GM19395 (cell line): Measurements from ENCODE around the gene PA2G4.
"Not testable (repeated sequence)": the region's sequence is repeated elsewhere in the genome, so short reads cannot be mapped to it uniquely, and the experiment has no call there.

Source experiments
- ATAC-seq: cut with Tn5 transposase; IDR thresholded peaks from one replicate; pipeline ENCODE4 v1.9.1; 2021; ENCODE audit warnings: mild to moderate bottlenecking, moderate library complexity; ENCODE audit not compliant: unreplicated experiment

Gene PA2G4

DNA sequence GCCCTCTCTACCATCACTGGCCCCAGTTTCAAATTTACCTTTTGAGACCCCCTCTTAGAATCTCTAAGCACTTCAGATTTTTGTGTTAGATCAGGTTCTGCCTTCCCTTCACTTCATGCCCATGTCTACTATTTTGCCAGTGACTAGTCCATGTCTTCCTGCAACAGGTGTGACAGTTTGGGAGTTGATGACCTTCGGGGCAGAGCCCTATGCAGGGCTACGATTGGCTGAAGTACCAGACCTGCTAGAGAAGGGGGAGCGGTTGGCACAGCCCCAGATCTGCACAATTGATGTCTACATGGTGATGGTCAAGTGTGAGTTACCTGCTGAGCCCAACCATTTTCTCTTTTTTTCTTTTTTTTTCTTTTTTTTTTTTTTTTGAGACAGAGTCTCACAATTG lies 5.8 kb upstream of the PA2G4 start:
- ATAC-seq: no peak

DNA sequence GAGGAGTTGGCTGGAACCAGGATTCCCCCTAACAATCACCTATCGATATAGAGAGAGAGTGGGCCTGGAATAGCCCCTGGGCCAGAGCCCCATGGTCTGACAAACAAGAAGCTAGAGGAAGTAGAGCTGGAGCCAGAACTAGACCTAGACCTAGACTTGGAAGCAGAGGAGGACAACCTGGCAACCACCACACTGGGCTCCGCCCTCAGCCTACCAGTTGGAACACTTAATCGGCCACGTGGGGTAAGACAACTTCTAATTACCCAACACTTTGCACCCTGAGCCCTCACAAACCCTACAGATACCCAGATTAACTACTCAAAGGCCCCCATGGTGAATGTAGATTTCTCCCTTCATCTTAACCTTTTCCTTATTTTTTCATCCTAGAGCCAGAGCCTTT lies 4.6 kb upstream of the PA2G4 start:
- no peak for ATAC-seq

DNA sequence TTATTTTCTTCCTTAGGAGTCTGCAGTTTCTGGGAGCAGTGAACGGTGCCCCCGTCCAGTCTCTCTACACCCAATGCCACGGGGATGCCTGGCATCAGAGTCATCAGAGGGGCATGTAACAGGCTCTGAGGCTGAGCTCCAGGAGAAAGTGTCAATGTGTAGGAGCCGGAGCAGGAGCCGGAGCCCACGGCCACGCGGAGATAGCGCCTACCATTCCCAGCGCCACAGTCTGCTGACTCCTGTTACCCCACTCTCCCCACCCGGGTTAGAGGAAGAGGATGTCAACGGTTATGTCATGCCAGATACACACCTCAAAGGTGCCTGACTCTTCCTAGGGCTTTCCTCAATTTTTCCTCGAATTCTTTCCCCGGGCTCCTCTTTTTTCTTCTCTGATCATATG lies 3.3 kb upstream of the PA2G4 start:
- ATAC-seq: no peak

DNA sequence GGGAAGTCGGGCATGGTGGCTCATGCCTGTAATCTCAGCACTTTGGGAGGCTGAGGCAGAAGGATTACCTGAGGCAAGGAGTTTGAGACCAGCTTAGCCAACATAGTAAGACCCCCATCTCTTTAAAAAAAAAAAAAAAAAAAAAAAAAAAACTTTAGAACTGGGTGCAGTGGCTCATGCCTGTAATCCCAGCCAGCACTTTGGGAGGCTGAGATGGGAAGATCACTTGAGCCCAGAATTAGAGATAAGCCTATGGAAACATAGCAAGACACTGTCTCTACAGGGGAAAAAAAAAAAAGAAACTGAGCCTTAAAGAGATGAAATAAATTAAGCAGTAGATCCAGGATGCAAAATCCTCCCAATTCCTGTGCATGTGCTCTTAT lies 1.7 kb upstream of the PA2G4 start:
- no peak for ATAC-seq

DNA sequence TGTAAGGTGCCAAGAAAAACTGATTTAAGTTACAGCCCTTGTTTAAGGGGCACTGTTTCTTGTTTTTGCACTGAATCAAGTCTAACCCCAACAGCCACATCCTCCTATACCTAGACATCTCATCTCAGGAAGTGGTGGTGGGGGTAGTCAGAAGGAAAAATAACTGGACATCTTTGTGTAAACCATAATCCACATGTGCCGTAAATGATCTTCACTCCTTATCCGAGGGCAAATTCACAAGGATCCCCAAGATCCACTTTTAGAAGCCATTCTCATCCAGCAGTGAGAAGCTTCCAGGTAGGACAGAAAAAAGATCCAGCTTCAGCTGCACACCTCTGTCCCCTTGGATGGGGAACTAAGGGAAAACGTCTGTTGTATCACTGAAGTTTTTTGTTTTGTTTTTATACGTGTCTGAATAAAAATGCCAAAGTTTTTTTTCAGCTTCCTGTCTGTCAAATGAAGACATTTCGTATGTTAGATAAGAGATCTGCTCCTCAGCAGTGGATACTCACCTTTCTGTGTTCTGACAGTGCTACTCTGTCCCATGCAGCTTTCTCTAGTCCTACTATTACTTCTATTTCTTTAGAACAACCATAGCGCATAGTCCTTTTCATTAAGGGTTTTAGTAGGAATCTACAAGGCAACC lies 1.2 kb upstream of the PA2G4 start:
- ATAC-seq: no peak

DNA sequence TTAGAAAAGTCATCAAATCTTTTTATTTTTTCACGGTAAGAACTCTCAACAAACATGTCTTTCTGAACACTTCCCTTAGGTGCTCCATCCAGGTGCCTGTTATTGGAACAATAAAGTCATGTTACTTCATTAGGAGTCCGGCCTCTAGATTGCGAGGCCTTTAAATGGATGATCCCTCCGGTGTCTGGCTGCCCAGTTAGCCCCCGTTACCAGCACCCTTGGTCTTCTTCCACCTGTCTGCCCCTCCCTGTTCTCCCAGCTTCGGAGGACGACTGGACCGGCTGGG lies 593 bp upstream of the PA2G4 start:
- no peak for ATAC-seq

DNA sequence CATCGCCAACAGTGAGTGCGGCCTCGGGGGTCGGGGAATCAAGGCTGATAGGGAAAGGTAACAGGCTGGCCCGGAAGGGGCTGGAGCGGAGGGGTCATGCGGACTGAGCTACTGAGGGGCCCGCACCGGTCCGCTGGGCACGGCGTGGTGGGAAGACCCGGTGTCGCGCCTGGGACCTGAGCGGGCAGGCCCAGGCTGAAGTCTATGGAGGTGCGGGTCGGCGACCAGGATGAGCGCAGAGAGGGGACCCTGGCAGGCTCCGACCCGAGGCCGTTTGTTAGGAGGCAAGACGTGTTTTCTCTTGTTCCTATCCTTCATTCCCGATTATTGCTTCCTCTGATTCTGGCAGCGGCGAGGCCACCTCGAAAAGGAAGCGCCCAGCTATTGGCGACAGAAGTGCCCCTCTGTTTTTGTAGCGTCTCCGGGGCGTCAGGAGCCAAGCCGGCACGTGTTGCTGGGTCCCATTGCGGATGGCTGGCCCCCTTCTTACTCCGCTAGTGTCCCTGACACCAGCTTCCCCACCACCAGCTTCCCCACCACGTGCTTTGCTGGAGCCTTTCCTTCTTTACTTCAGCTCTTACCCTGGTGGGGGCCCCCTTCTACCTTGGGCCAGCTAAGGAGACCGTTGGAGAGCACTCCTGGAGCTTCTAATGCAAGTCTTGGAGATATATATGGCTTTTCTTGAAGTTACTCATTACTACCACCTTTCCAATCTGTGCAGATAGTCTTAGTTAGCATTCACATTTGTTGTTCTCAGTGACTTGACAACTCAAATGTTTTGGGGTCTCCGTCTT lies 653 bp downstream of the PA2G4 start:
- peak; percentile 24 for ATAC-seq

DNA sequence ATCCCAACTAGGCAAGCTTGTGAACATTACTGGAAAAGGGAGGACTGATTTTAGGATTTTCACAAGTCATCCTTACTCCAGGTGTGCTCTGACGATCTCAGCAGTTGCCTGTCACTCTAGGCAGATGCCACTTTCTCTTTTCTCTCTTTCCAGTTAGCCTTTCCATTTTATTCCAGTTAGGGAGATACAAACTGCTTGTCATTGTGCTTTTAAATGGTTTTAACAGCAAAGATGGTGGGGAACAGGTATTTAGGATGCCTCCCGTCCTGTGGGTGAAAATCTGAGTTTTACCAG lies 1.2 kb downstream of the PA2G4 start:
- no peak for ATAC-seq

DNA sequence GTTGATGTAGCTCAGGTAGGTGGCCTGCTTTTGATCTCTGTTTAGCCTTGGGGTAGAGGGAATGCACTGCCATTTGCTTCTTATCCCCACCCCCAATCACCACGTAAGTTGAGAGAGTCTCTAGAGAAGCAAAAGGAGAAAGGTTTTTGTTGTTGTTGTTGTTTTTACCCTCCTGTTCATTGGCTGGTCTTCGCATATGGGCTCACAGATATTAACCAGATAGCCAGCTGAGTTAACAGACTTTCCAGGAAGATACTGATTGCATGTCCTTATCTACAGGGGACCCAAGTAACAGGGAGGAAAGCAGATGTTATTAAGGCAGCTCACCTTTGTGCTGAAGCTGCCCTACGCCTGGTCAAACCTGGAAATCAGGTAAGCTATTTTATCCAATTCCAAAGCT lies 2.9 kb downstream of the PA2G4 start:
- ATAC-seq: no peak

DNA sequence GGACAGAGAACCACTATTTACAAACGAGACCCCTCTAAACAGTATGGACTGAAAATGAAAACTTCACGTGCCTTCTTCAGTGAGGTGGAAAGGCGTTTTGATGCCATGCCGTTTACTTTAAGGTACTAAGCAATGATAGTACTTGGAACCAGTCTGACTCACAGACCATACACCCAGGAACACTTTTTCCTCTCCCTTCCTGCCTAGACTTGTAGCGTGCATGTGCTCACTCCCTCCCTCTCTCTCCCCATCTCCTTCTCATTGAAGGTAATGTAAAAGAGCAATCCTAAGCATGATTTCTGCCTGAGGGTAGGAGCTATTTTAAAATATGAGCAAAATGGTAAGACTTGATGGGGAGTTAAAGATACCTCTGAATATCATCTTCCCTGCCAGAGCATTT lies 6.2 kb downstream of the PA2G4 start:
- ATAC-seq: no peak

DNA sequence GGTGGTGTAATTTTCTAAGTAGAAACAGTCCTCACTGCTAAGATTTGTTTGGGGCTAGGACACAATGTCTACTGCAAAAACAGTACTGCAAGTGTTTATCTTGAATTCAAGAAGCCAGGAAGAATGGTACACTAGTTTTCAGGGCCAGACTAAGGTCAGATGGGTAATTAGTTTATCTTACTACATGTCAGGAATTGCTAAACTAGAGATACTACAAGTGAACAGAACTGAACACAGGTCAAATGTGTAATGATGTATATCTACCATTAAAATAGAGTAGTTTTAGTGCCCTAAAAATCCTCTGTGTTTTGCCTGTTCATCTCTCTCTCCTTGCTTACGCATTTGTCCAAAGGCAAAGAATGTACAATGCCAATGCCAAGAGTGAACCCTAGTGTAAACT lies 9.7 kb downstream of the PA2G4 start:
- no peak for ATAC-seq

DNA sequence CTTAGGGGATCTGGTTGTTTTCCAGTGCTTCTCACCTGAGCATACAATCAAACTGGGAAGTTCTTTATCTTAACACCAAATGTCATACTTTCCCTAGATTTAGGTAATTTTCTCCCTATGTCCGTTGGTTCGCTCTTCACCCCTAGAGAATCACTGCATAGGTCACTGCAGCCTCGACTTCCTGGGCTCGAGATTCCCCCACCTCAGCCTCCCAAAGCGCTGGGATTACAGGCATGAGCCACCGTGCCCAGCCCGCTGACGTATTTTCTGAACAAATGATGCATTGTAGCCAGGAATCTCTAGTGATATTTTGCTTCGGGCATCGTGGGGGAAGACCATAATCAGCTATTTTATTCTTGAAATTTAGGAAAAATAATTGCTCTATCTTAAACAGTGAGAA lies 11.0 kb downstream of the PA2G4 start:
- no peak for ATAC-seq

DNA sequence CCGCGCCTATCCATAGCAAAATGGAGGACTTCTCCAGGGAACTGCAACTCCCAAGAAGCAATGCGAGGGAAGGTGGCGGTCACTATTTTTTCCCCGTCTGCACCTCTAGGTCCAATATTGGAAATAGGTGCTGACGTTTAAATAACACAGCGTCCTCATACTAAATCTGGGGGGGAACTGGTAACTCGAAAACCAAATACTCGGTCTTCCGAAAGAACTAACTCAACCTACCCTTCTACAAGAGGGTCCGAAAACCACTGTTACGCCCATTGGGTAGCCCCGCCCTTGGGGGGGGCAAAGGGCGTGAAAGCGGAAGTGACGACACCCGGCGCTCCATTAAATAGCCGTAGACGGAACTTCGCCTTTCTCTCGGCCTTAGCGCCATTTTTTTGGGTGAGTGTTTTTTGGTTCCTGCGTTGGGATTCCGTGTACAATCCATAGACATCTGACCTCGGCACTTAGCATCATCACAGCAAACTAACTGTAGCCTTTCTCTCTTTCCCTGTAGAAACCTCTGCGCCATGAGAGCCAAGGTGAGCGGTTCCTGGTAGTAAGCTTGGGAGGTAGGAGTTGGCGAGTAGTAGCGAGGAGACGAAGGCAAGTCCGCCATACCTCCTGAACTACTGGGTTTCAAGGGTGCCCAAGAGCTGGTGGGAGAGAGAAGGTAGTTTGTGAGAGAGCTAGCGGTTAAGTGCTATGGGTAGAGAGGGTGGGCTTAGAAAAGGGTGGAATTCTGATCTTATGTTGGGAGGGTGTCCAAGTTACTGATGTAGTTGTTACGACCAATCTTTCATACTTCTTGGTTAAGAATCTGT lies 12.1 kb downstream of the PA2G4 start, which contains the start of gene RPL41:
Gene RPL41, plus strand, starts transcription at position 367 of the 815 bp plus-strand sequence.
- ATAC-seq: peak; percentile 56

DNA sequence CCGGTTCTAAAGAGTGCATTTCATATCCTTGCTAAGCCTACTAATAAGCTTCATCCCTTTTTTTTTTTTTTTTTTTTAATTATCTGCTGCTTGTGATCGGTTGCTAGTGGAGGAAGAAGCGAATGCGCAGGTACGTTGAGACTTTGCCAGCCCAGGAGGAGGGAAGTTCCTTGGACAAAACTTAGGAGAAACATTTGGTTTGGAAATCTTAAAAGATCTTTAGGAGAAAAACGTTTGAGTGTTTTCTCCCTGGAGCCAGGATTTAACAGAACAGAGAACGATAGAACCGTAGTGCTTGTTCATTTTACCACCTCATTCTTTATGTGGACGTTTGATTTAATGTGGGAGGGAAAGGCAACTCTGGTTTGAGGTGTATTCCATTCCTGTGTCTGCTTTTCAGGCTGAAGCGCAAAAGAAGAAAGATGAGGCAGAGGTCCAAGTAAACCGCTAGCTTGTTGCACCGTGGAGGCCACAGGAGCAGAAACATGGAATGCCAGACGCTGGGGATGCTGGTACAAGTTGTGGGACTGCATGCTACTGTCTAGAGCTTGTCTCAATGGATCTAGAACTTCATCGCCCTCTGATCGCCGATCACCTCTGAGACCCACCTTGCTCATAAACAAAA lies 12.8 kb downstream of the PA2G4 start:
- not testable (repeated sequence) for ATAC-seq

DNA sequence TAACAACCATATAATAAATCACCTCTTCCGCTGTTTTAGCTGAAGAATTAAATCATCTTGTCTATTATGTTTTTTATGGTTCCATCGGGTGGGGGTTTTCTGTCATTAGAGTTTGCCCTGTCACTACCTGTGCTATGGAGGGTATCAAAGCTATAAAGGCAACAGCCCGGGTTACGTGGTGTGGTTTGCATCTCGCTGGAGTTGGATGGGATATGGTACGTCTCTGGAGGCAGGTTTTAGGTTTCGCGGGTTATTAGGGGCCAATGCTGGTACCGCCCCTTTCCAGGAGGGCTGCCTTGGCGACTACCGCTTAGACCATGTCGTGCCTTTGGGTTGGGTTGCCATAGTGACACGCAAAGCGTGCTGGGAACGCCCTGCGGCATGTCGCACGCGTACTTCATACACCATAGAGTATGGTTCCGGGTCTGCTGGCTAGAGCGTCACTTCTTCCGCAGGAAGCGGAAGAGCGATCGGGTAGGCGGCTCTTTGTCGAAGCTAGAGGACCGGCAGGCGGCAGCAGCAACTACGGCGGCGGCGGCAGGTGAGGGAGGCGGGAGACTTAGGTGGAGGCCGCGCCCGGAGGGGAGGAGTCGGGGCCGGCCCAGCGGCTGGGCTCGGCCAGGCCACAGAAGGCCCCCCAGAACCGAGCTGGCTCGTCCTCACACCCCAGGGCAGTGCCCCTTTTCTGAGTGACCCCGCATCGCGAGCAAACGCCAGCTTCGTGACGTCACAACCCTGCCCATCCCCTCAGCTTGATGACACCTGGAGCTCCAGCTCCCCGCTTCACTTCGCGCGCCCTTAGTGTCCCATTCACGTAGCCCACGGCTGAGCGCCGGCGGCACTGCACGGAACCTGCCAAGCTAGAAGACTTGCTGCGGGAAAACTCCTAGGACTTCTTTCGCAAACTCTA lies 13.7 kb downstream of the PA2G4 start, which contains the start of gene ZC3H10:
Gene ZC3H10, plus strand, starts transcription at position 489 of the 910 bp plus-strand sequence. CDS start 2,297 bp downstream, outside the sequence.
- peak; percentile 87 for ATAC-seq

DNA sequence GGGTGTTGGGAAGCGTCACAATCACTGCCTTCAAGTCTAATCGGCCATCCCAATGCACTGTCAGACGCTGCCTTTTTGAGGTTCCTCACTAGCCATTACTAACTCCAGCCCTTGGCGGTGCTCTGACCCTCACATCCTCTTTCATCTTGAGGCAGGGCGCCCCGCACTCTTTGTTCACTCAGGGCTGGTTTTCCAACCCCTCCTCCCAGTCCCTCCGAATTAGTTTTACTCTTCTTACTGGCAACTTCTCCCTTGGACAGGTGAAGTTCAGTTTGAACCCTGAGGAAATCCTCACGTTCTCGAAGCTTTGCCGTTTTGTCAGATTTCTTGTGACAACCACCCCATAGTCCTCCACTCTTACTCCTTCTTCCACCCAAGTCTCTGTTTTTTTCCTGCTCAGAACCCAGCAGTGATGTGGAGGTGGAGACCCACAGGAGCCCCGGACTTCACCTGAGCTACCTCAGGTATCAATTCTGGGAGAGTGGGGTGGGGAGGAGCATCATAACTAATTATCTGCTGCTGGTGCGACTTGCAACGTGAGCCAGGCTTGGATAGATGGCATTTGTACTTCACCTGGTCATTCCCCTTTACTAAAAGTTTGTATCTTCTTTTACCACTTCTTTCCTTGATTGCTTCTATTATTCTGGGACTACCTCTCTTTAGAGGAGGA lies 14.5 kb downstream of the PA2G4 start:
- ATAC-seq: no peak

DNA sequence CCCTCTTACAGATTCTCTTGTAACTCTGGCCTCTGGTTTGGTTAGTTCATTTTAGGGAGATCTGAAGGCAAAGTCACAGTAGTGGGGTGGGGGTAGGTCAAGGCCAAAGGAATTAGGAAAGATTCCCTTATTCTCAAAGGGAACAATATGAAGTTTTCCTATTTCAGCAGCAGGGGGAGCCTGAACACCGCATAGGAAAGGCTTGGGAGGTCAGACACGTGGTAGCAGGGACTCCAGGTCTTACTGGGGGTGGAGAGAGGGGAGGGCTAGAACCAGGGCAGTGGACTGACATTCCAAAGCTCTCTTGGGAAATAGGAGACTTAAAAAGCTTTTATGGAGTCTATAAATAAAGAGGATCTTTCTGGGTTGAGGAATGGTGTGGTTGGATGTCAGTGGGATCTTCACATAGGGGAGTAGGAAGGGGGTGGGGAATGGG lies 15.0 kb downstream of the PA2G4 start:
- ATAC-seq: no peak

DNA sequence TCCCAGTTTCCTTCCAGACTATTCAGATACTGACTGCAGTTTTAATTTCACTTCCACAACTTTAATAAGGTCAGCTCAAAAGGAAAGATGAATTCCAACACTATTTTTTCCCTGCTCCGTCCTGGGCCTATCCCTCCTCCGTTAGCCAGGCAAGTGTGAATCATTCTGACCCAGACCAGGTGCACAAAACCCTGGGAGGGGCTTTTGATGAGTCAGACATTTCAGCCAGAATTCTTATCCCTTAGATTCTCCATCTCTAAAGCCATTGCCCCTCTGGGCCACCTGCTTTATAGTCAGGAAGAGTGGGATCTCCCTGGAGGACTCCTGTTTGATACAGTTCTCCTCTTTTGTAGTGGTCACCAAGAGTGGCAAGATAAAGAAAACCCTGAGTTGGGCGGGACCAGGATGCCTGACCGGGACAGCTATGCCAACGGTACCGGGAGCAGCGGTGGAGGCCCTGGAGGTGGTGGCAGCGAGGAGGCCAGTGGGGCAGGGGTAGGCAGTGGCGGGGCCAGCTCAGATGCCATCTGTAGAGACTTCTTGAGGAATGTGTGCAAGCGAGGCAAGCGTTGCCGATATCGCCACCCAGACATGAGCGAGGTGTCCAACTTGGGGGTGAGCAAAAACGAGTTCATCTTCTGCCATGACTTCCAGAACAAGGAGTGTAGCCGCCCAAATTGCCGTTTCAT lies 15.9 kb downstream of the PA2G4 start:
- ATAC-seq: no peak

DNA sequence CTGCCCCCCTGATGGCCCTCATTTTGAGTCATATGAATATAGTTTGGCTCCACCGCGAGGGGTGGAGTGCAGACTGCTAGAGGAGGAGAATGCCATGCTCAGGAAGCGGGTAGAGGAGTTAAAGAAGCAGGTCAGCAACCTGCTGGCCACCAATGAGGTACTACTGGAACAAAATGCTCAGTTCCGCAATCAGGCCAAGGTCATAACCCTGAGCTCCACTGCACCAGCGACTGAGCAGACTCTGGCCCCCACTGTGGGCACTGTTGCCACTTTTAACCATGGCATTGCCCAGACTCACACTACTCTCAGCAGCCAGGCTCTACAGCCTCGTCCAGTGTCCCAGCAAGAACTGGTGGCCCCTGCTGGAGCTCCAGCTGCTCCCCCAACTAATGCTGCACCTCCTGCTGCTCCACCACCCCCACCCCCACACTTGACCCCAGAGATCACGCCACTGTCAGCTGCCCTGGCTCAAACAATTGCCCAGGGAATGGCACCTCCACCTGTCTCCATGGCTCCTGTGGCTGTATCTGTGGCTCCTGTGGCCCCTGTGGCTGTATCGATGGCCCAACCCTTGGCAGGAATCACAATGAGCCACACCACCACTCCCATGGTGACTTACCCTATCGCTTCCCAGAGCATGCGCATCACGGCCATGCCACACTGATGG lies 17.0 kb downstream of the PA2G4 start:
- ATAC-seq: no peak
